Measurements from ENCODE around the gene ZNF473.

Gene ZNF473

GRCh38 chr19:49988433-49988832 is 37.4 kb upstream of the ZNF473 start:
- H3K4me3 ChIP-seq (ENCODE audit: low read depth, low read length): no peak overlapping the region
- peak; percentile 25 for DNase-seq (ENCODE audit: low read depth, low spot score)
- in situ Hi-C loops (cut with HindIII; ENCODE audit: low sequenced_read_pairs): no loop called here
- TF ChIP-seq, protein P1, sequence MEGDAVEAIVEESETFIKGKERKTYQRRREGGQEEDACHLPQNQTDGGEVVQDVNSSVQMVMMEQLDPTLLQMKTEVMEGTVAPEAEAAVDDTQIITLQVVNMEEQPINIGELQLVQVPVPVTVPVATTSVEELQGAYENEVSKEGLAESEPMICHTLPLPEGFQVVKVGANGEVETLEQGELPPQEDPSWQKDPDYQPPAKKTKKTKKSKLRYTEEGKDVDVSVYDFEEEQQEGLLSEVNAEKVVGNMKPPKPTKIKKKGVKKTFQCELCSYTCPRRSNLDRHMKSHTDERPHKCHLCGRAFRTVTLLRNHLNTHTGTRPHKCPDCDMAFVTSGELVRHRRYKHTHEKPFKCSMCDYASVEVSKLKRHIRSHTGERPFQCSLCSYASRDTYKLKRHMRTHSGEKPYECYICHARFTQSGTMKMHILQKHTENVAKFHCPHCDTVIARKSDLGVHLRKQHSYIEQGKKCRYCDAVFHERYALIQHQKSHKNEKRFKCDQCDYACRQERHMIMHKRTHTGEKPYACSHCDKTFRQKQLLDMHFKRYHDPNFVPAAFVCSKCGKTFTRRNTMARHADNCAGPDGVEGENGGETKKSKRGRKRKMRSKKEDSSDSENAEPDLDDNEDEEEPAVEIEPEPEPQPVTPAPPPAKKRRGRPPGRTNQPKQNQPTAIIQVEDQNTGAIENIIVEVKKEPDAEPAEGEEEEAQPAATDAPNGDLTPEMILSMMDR (IDR thresholded peaks at IDR 0.05; ENCODE audit: low read depth, low read length): no peak

DNA sequence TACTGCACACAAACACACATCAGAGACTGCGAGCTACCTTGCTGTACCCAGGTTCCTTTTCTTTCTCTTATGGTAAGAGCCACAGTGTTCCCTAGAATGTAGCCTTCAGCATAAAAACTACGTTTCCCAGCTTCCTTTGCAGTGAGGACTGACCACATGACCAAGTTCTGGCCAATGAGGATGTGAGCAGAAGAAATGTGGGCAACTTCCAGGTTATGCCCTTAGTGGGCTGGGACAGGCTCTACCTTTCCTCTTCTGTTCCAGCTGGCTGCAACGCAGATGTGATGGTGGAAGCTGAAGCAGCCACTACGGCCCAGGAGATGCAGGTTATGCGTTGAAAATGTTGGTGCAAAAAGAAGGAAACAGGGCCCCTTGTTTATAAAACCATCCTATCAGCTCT is 28.1 kb upstream of the ZNF473 start:
- DNase-seq (ENCODE audit: low read depth, low spot score): no peak
- TF ChIP-seq, protein P1 (IDR thresholded peaks at IDR 0.05; ENCODE audit: low read depth, low read length): no peak
- H3K4me3 ChIP-seq (ENCODE audit: low read depth, low read length): no peak overlapping the region
- in situ Hi-C loops (cut with HindIII; ENCODE audit: low sequenced_read_pairs): no loop called here

GRCh38 chr19:49999371-50000010 is 26.3 kb upstream of the ZNF473 start:
- in situ Hi-C loops (cut with HindIII; ENCODE audit: low sequenced_read_pairs): no loop called here
- DNase-seq (ENCODE audit: low read depth, low spot score): no peak
- TF ChIP-seq, protein P1 (IDR thresholded peaks at IDR 0.05; ENCODE audit: low read depth, low read length): no peak
- no peak overlapping the region for H3K4me3 ChIP-seq (ENCODE audit: low read depth, low read length)

- no peak for DNase-seq (ENCODE audit: low read depth, low spot score)
- TF ChIP-seq, protein P1 (IDR thresholded peaks at IDR 0.05; ENCODE audit: low read depth, low read length): no peak
- in situ Hi-C loops (cut with HindIII; ENCODE audit: low sequenced_read_pairs): no loop called here
- no peak overlapping the region for H3K4me3 ChIP-seq (ENCODE audit: low read depth, low read length)
Observed at GRCh38 chr19:50000038-50000840, 25.6 kb upstream of the ZNF473 start.

- H3K4me3 ChIP-seq (ENCODE audit: low read depth, low read length): no peak overlapping the region
- in situ Hi-C loops (cut with HindIII; ENCODE audit: low sequenced_read_pairs): no loop called here
- TF ChIP-seq, protein P1 (IDR thresholded peaks at IDR 0.05; ENCODE audit: low read depth, low read length): no peak
- DNase-seq (ENCODE audit: low read depth, low spot score): no peak
Observed at GRCh38 chr19:50000841-50001557, 24.8 kb upstream of the ZNF473 start.

- no peak for DNase-seq (ENCODE audit: low read depth, low spot score)
- in situ Hi-C loops (cut with HindIII; ENCODE audit: low sequenced_read_pairs): no loop called here
- H3K4me3 ChIP-seq (ENCODE audit: low read depth, low read length): no peak overlapping the region
- TF ChIP-seq, protein P1 (IDR thresholded peaks at IDR 0.05; ENCODE audit: low read depth, low read length): no peak
Observed at GRCh38 chr19:50001775-50002174, 24.0 kb upstream of the ZNF473 start.

Data from astrocyte of the spinal cord (primary cell).